Stimulated activated CD8-positive, alpha-beta memory T cell treated with anti-CD3 and anti-CD28 coated beads, Interleukin-7, amount 100 ng/mL, for 4 hours (primary cell): Measurements from ENCODE around the gene ZNF611.
"Not testable (repeated sequence)": the region's sequence is repeated elsewhere in the genome, so short reads cannot be mapped to it uniquely, and the experiment has no call there.

ENCODE experiments used
- DNase-seq, 2 donors: peaks; one replicate each; pipeline ENCODE4 v3.0.0-alpha.2; 2020; ENCODE audit warnings: low read depth in 2 of 2

Gene ZNF611

DNA sequence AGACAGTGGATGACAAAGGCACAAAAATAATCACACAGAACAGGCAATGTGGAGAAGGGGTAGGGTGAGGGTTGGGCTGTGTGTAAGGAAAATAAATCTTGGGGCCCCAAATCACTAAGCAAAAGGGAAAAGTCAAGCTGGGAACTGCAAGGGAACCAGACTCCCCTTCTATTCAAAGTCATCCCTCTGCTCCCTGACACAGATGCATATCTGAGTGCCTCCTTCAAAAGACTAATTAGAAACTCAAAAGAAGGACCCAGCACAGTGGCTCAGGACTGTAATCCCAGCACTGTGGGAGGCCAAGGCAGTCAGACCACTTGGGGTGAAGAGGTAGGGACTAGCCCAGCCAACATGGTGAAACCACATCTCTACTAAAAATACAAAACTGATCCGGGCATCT, 18.3 kb downstream of the ZNF611 start:
- DNase-seq = no peak

DNA sequence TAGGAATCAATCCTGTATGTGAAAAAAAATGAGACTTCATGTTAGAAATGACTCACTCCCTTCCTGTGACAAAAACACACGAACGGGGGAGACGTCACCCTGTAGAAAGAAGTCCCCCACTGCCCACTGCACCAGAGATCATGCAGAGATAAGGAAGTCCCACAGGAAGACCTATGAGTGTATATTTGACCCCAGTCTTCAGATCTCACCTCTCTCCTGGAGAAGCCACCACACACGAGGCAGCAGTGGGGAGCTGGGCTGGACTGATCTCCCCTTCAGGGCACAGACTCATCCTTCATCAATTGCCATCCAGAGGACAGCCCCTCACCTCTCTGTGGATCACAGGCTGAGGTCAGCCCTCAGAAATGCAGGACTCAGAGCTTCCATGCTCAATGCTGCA, 18.9 kb downstream of the ZNF611 start:
- peak in 1 of 2 donors; percentile 23 for DNase-seq

DNA sequence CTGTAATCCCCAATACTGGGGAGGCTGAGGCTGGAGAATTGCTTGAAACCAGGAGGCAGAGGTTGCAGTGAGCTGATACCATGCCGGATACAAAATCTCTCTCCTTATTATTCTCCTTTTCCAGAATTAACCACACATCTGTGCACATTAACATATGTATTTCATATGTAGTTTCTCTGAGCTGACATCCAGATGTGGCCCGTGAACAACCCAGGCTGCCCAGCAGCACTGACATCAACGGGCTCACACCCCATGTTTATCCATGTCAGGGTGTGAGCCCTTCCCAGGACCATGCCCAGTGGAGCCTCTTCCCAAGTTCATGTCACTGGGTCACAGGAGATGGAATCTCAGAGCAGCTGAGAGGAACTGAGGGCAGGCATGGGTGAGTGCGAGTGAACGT, 19.5 kb downstream of the ZNF611 start:
- DNase-seq = not testable (repeated sequence)

DNA sequence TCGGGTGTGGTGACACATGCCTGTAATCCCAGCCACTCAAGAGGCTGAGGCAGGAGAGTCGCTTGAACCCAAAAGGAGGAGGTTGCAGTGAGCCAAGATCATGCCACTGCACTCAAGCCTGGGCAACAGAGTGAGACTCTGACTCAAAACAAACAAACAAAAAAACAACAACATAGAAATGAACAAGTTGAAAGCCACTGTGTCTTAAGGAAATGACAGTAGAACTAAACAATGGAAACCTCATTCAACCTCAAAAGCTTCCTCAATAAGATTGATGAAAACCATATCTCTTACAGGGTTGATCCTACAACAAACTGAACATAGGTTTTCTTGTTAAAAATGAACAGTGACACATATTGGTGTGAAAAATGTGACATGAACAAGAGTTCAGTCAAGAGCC, 21.8 kb downstream of the ZNF611 start:
- not testable (repeated sequence) for DNase-seq

DNA sequence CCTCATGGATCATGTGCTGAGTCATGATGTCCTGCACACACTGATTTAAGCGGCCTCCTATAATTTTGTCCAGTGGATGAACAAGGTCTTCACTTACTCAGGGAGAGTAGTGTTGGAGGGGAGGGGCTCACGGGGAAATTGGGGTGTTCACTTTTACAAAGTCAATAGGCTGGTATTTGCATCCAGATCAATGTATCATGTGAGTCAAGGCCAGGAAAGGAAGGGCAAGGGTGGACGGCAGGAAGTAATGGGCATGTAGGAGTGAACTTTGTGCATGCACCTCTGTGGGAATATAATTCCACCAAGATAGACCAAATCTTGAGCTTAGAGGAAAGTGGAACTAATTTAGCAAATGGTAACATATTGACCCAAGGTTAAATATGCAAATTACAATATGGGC, 23.2 kb downstream of the ZNF611 start:
- DNase-seq = not testable (repeated sequence)

DNA sequence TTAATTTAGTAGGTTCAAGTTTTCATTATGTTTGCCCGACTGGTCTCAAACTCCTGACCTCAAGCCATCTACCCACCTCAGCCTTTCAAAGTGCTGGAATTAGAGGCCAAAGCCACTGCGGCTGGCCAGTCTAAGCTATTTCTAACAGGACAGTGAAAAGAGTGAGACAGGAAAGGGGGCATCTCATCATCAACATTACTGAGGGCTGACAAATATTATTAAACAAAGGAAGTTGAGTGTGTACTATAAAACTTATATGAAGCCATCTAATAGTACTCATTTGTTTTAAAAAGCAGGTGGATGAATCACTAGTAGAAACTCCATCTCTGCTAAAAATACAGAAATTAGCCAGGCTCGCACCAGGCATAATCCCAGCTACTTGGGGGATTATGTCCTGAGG, 24.3 kb downstream of the ZNF611 start:
- no peak for DNase-seq

DNA sequence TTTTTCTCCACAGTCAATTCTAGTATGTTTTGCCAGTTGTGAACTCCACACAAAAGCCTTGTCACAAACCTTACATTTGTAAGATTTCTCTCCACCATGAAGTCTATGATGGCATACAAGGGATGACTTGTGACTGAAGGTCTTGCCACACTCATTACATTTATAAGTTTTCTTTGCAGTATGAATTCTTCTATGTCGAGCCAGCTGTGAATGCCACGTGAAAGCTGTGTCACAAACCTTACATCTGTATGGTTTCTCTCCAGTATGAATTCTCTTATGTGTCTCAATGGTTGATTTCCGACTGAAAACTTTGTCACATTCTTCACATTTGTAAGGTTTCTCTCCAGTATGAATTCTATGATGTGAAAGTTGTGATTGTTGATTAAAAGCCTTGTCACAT, 29.2 kb downstream of the ZNF611 start:
- DNase-seq = not testable (repeated sequence)

DNA sequence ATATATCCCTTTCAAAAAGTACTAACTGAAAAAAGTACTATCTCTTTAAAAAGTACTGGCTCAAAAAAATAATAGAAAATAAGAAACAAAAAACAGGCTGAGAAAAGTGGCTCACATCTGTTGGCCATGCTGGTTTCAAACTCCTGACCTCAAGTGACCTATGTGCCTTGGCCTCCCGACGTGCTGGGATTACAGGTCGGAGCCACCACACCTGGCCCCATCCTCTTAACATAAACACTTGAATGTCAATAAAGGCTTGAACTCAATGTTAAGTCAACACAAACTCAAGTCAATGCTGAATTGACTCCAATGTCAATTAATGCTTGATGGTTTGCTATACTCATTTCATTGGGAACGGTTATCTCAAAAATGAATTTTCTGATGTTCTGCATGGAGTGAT, 30.9 kb downstream of the ZNF611 start:
- no peak for DNase-seq

DNA sequence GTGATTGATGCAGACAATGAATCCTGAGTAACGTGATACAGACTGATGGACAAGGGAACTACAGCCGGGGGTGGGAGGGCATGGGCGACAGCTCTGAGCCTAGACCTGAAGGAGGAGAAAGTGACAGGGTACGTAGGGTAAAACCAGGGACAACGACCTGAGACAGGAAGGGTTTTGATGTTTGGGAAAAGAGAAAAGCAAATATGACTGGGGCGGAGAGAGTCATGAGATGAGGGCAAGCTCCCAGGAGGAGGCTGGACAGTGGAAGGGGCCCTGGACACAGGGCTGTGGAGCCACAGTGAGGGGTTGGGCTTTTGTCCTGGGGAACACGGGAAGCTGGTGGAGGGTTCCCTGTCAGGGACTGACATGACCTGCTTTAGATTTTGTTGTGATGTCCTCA, 34.2 kb downstream of the ZNF611 start:
- DNase-seq = no peak

DNA sequence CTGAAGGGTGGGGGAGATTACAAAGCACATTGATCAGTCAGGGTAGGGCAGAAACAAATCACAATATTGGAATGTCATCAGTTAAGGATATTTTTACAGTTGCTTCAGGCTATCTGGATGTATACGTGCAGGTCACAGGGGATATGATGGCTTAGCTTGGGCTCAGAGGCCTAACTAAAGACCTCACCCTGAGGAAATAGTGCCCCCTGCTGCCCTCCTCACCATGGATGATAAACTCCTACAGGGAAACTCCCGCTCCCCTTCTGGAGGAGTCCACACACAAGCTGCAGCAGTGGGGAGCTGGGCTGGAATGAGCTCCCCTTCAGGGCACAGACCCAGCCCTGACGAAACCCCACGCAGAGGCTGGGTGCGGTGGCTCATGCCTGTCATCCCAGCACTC, 35.3 kb downstream of the ZNF611 start:
- DNase-seq = not testable (repeated sequence)

DNA sequence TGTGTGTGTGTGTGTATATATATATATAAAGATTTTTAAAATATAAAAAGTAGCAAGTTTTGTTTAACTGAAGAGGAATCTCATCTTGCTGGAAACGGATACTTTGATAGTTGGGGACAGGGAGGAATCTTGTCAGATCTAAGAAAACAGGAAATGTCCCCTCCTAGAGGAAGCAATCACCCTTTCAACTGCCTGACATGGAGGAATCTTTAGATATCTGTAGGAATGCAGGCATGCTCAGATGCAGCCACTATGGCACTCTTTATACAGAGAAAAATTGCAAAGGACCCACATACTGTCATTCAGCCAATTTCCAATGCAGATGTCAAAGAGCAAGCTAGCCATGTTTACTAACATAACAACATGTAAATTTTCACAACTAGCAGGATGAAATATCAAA, 38.8 kb downstream of the ZNF611 start:
- DNase-seq = no peak

DNA sequence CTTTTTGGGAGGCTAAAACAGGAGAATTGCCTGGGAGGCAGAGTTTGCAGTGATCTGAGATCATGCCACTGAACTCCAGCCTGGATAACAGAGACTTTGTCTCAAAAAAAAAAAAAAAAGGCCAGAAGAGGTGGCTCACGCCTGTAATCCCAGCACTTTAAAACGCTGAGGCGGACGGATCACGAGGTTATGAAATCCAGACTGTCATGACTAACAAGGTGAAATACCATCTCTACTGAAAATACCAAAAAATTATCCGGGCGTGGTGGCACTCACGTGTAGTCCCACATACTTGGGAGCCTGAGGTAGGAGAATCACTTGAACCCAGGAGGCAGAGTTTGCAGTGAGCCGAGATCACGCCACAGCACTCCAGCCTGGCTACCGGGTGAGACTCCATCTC, 39.9 kb downstream of the ZNF611 start:
- no peak for DNase-seq

DNA sequence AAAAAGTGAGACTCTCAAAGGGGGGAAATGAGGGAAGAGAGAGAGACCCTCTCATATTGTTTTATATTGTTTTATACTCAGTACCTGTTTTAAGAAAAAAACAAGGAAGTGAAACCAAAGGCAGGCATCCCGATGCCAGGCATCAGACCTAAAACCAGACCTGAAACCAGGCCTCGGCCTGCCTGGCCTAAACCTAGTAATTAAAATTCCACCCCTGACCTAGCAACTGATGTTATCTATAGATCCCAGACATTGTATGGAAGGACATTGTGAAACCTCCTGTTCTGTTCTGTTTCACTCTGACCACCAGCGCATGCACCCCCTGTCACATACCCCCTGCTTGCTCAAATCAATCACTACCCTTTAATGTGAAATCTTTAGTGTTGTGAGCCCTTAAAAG, 40.6 kb downstream of the ZNF611 start:
- DNase-seq = not testable (repeated sequence)

DNA sequence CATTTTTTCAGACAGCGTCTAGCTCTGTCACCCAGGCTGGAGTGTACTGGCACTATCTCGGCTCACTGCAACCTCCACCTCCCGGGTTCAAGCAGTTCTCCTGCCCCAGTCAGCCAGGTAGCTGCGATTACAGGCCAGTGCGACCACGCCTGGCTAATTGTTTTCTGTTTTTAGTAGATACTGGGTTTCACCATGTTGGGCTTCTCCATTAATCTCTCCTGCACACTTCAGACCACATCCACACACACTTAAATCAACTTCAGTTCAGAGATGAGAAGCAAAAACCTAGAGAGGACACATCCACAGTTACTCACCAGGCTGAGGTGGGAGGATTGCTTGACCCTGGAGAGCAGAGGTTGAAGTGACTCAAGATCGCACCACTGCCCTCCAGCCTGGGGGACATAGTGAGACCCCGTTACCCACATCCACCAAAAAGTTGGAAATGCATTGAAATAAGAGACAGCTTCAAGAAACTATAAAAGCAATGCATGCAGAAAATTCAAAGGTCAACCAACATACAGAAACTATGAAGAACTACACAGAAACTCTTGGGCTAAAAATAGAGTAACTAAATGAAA, 42.3 kb downstream of the ZNF611 start:
- DNase-seq = no peak

DNA sequence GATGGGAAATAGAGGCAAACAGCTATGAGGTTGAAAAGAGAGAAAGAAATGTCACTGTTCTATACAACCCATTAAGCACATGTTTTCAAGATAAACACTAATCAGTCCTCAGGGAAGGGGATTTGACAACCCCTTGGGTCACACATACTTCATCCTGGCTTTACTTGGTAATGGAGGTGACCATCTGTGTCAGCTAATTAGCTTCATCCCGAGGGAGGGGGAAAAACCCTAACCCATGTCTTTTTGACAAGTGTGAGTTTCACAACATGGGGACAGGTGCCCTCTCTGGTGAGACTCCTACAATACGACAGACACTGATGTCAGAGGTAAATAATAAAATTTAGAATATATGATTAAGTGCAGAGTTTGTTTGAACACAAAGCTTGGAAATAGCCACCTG, 43.1 kb downstream of the ZNF611 start:
- DNase-seq = no peak

DNA sequence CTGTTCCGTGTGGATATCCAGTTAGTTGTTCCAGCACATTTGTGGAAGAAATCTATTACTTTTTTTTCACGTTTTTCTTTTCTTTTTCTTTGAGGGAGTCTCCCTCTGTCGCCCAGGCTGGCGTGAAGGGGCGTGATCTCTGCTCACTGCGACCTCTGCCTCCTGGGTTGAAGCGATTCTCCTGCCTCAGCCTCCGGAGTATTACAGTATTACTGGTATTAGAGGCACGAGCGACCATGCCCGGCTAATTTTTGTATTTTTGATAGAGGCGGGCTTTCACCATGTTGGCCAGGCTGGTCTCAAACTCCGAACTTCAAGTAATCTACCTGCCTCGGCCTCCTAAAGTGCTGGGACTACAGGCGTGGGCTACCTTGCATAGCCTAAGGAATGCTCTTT, 43.6 kb downstream of the ZNF611 start:
- DNase-seq = no peak

DNA sequence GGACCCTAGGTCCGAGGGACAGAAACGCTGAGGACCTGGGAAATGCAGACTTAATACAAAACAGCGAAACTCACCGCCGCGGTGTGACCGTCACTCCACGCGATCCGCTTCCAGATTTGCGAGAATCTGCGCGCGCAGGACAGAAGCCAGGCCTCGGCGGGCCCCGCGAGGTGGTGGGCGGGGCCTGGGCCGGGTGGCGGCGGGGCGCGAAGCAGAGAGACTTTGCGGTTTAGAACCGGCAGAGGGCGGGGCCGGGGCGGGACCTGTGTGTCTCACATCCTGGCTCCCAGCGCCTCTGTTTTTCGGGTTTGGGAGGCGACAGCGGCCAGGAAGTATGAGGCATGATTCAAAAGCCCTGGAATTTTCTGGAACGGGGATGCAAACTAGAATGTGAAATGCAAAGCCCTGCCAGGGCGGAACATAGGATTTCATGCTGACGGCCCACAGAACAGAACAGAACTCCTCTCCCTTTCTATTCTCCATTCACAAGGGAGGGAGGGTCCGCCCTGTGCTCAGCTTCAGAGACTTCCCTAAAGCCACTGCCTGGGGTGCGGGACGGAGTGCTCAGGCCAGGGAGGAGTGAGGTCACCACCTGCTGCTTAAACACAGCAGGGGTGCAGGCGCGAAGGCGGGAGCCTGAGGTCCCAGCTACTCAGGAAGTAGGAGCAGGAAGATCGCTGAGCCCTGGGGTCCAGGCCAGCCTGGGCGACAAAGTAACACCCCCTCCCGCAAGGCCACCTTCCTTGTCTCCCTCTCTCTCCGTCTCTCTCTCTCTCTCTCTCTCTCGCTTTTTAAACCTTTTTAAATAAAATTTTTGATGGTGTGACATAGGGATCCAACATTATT, 44.3 kb downstream of the ZNF611 start:
- peak; percentile 83 to 90 for DNase-seq

DNA sequence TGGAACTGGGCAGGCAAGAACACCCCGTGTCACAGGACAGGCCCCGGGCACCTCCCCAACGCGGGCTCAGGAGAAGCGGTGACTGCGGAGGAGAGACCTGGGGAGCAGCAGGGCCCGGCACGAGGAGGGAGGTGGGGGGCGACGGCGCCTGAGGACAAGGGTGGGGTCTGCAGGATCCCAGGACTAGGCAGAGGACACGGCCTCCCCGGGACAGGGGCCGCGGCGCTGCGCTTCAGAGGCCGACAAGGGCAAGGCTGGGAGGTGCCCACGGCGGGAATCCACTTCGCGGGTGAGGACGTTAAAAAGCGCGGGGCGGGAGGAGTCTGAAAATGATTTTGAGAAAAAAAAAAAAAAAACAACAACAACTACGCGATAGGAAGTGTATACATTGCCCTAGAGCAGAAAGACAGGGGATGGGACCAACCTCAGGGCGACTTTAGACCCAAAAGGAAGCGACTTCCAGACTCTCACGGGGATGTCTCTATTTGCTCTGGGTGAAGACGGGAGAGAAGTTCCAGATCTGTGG, 44.9 kb downstream of the ZNF611 start:
- peak in 1 of 2 donors; percentile 3 for DNase-seq

DNA sequence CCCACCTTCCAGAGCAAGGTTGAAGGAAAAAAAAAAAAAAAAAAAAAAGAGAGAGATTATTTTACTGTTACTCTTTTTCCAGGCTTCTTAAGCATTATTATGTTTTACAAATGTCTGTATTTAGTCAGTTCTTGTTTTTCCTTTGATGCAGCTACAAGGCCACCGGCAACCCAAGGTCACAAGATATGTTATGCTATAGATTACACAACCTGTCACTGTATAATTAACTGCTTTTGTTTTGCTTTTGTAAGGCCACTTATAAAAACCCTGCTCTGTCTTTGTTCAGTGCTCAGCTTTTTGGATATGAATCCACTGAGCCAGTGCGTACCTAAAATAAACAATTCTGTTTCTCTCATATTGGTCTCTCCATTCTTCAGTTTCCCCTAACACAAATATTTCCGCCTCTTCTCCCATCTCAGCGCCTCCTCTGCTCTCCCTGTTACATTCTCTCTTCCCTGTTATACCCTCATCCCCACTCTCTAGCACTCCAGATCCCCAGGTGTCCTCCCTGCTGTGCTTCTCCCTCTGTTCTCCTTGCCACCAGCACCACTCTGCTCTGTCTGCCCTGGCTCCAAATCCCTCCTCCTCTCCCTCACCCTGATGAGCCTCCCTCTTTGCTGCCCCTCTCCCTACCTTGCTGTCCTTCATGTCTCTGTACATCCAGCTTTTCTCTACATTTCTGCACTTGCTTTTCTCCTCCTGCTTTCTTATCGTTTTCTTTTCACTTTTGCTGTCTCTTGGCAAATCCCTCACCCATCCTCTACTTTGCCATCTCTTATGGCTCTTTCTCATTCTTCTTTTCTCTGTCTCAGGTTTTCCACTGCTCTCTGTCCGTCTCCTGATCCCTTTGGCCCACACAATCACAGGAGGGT, 45.7 kb downstream of the ZNF611 start:
- DNase-seq = not testable (repeated sequence)

DNA sequence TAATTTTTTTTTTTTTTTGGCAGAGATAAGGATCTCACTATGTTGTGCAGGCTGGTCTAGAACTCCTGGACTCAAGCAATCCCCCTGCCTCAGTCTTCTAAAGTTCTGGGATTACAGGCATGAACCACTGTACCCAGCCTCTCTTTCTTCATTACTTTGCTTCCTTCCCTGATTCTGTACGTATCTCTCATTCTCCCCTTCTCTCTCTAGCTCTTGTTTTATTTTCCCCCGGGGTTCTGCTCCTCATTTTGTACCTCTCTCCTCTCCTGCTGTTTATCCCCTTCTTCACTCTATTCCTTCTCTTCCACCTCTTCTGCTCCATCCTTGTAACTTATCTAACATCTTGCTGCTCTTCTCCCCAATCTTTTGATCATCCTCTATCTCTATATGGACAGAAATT, 46.5 kb downstream of the ZNF611 start:
- DNase-seq = no peak

DNA sequence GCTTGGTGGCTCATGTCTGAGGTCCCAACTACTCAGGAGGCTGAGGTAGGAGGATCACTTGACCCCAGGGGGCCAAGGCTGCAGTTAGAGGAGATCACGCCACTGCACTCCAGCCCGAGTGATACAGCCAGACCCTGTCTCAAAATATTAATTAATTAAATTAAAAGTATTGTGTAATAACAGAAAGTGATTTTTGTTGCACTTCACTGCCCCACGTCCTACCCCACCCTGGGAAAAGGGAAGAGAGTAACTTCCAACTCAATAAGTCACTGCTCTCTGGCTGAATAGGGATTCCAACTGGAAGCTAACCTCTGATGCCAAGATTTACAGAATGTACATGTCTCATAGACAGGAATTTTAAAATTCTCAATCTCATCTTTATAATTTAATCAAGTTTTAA, 47.2 kb downstream of the ZNF611 start:
- no peak for DNase-seq

DNA sequence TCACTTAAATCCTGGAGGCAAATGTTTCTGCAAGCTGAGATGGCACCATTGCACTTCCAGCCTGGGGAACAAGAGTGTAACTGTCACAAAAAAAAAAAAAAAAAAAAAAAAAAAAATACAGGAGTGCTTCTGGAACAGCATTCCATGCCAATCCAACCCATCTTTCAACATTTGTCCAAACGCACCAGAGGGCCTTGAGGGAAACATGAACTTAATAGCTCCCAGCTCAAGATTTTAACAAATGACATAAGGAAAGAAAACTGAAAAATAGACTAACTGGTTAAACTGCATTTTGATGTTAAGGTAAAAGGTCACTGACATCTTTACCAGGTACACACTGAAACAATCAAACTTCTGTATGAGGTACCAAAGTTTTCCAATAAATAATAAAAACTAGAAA, 49.0 kb downstream of the ZNF611 start:
- no peak for DNase-seq
